Left lung (tissue), 10 donors: ENCODE results near the gene FKRP. TPM values are rescaled to one million over a fixed set of nuclear protein-coding genes. Genes with fewer than 3 reads are reported as not detected.

Source experiments
- ATAC-seq: fragments of 200-7000 bp; cut with Tn5 transposase; one replicate; pipeline ENCODE4 v1.9.1; 2020; ENCODE audit warnings: moderate library complexity
- DNase-seq, 4 donors: peaks; one replicate each; pipeline ENCODE4 v3.0.0-alpha.2; 2013 to 2020
- H3K27ac ChIP-seq, 2 donors: fragments of 200-600 bp; sonication (generic) in 1 of 2; one replicate each; pipeline versions ENCODE4 v1.5.0 to v1.8.0; 2020 to 2021
- H3K27me3 ChIP-seq, 2 donors: fragments of 200-600 bp; sonication (generic) in 1 of 2; one replicate each; pipeline versions ENCODE4 v1.5.0 to v1.8.0; 2020 to 2021
- H3K36me3 ChIP-seq, 2 donors: fragments of 200-600 bp; sonication (generic) in 1 of 2; one replicate each; pipeline versions ENCODE4 v1.5.0 to v1.8.0; 2020 to 2021
- H3K4me1 ChIP-seq, 2 donors: fragments of 200-600 bp; one replicate each; pipeline ENCODE4 v1.8.0; 2021
- H3K4me3 ChIP-seq, 2 donors: fragments of 200-600 bp; sonication (generic) in 1 of 2; one replicate each; pipeline versions ENCODE4 v1.5.0 to v1.8.0; 2020 to 2021; ENCODE audit warnings: mild to moderate bottlenecking in 1 of 2
- H3K9me3 ChIP-seq, 2 donors: fragments of 200-600 bp; sonication (generic) in 1 of 2; one replicate each; pipeline versions ENCODE4 v1.5.0 to v1.8.0; 2020 to 2021
- intact Hi-C, 2 donors: fragments of 100-400 bp; cut with DNase I; formaldehyde crosslinking; loops; one replicate each; pipeline versions ENCODE4 v1.11.2 to v1.14.2; 2022
- polyA plus RNA-seq, 6 donors: library from polyadenylated mRNA; unstranded; fragments of 120-200 nt; gene quantifications; one replicate each; pipeline ENCODE4 v1.2.1, GENCODE V29; 2013; ENCODE audit not compliant: insufficient read length in 6 of 6
- total RNA-seq, 2 donors: library from RNA; stranded (reverse); fragmentation: NEBNext Ultra II Directional; extraction: Animal tissue kit (Norgen Biotek cat#: 25700); gene quantifications; one replicate each; pipeline ENCODE4 v1.2.1, GENCODE V29; 2021
- TF ChIP-seq, protein P1 (sequence below), 2 donors: fragments of 200-600 bp; sonication (generic) in 1 of 2; IDR thresholded peaks; one replicate each; pipeline versions ENCODE4 v1.5.0 to v1.8.0; 2021; ENCODE audit warnings: antibody characterized with exemption in 2 of 2
- donor health status: DM: no; HTN: yes; CAD: no.
- donor health status: DM: no; HTN: no; CAD: no.

The FKRP gene
- total and polyA plus RNA-seq, 8 donors: 18.8 to 29.6 (median 23.2) TPM

GRCh38 chr19:46714444-46715106 lies 31.3 kb upstream of the FKRP start:
- Histone ChIP-seq H3K9me3 (no peaks in the 10 kb centered on the region), H3K4me1 (peaks cover 17 to 44% of the 10 kb centered on the region in 2 donors), H3K27ac (peak overlapping the region; percentile 89 to 95), H3K4me3 (peak overlapping the region; percentile 59 to 86), H3K36me3 (peaks cover 0 to 29% of the 10 kb centered on the region in 2 donors), H3K27me3 (no peaks in the 10 kb centered on the region)
- intact Hi-C loops: no loop called here
- TF ChIP-seq, protein P1, sequence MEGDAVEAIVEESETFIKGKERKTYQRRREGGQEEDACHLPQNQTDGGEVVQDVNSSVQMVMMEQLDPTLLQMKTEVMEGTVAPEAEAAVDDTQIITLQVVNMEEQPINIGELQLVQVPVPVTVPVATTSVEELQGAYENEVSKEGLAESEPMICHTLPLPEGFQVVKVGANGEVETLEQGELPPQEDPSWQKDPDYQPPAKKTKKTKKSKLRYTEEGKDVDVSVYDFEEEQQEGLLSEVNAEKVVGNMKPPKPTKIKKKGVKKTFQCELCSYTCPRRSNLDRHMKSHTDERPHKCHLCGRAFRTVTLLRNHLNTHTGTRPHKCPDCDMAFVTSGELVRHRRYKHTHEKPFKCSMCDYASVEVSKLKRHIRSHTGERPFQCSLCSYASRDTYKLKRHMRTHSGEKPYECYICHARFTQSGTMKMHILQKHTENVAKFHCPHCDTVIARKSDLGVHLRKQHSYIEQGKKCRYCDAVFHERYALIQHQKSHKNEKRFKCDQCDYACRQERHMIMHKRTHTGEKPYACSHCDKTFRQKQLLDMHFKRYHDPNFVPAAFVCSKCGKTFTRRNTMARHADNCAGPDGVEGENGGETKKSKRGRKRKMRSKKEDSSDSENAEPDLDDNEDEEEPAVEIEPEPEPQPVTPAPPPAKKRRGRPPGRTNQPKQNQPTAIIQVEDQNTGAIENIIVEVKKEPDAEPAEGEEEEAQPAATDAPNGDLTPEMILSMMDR (IDR thresholded peaks at IDR 0.05): no peak
- DNase-seq (peak in 1 of 4 donors; percentile 58), ATAC-seq (peak; percentile 34)

GRCh38 chr19:46715620-46715974 lies 30.3 kb upstream of the FKRP start:
- no peaks in the 10 kb centered on the region for H3K27me3 ChIP-seq
- ATAC-seq (no peak), DNase-seq (no peak)
- peak overlapping the region; percentile 89 to 95 for H3K27ac ChIP-seq
- H3K4me3 ChIP-seq: peak overlapping the region; percentile 48 to 86
- no peaks in the 10 kb centered on the region for H3K9me3 ChIP-seq
- TF ChIP-seq, protein P1 (IDR thresholded peaks at IDR 0.05): no peak
- H3K4me1 ChIP-seq: peaks cover 17 to 50% of the 10 kb centered on the region in 2 donors
- intact Hi-C loops: no loop called here
- H3K36me3 ChIP-seq: peaks cover 0 to 29% of the 10 kb centered on the region in 2 donors

GRCh38 chr19:46715975-46716671 lies 29.7 kb upstream of the FKRP start:
- Histone ChIP-seq H3K4me1 (peaks cover 17 to 50% of the 10 kb centered on the region in 2 donors), H3K27ac (peak overlapping the region; percentile 89 to 95), H3K9me3 (no peaks in the 10 kb centered on the region), H3K27me3 (no peaks in the 10 kb centered on the region), H3K36me3 (peaks cover 0 to 29% of the 10 kb centered on the region in 2 donors), H3K4me3 (peak overlapping the region; percentile 48 to 86)
- DNase-seq (peak in 2 of 4 donors; percentile 42 to 84), ATAC-seq (no peak)
- intact Hi-C loops: no loop called here
- TF ChIP-seq, protein P1 (IDR thresholded peaks at IDR 0.05): no peak

DNA sequence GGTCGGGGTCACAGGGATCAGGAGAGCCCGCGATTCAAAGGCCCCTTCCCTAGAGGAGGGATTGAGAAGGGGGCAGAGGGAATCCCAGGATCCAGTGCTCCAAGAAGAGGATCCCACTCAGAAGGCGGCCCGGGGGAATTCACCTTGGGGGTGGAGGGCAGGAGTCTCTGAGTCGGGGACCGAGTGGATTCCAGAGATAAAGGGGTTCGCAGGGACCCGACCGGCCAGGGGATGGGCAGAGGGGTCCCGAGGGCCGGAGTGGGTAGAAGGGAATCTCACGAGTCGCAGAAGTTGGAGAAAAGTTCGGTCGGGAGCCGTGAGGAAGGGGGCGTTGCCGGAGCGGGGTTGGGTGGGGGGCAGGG lies 29.2 kb upstream of the FKRP start:
- peak overlapping the region; percentile 48 to 86 for H3K4me3 ChIP-seq
- intact Hi-C loops: no loop called here
- no peaks in the 10 kb centered on the region for H3K9me3 ChIP-seq
- no peaks in the 10 kb centered on the region for H3K27me3 ChIP-seq
- H3K4me1 ChIP-seq: peaks cover 17 to 50% of the 10 kb centered on the region in 2 donors
- peak overlapping the region; percentile 89 to 95 for H3K27ac ChIP-seq
- ATAC-seq: no peak
- TF ChIP-seq, protein P1 (IDR thresholded peaks at IDR 0.05): no peak
- peaks cover 0 to 29% of the 10 kb centered on the region in 2 donors for H3K36me3 ChIP-seq
- no peak for DNase-seq

GRCh38 chr19:46717034-46717715 lies 28.7 kb upstream of the FKRP start, which contains the start of gene PRKD2:
Gene PRKD2 (minus strand): TSS chr19:46717114. CDS start chr19:46716370, 744 bp downstream.
- peaks cover 17 to 50% of the 10 kb centered on the region in 2 donors for H3K4me1 ChIP-seq
- H3K4me3 ChIP-seq: peak within 1 kb of the TSS; percentile 48 to 86
- TF ChIP-seq, protein P1 (IDR thresholded peaks at IDR 0.05): no peak
- H3K9me3 ChIP-seq: no peaks in the 10 kb centered on the region
- peak; percentile 88 to 97 (median 92) for DNase-seq
- no peaks in the 10 kb centered on the region for H3K27me3 ChIP-seq
- H3K36me3 ChIP-seq: peaks cover 0 to 33% of the 10 kb centered on the region in 2 donors
- ATAC-seq: peak; percentile 83
- intact Hi-C loops: no loop called here
- peak within 1 kb of the TSS; percentile 89 to 95 for H3K27ac ChIP-seq
